Peyer's patch (tissue), 4 donors: ENCODE data around the gene LMO1.

Experiments
- CTCF ChIP-seq, 6 experiments: fragments of 450-650 bp in 4 of 6; fragments of 200-600 bp in 2 of 6; sonication (generic) in 1 of 6; IDR thresholded peaks; one replicate each; pipeline ENCODE4 v1.5.1; 2017 to 2019; ENCODE audit warnings: antibody characterized with exemption in 6 of 6, mild to moderate bottlenecking in 3 of 6, moderate library complexity in 1 of 6
- POLR2A ChIP-seq, 2 donors: fragments of 450-650 bp; IDR thresholded peaks; one replicate each; pipeline ENCODE4 v1.5.1; 2017; ENCODE audit warnings: antibody characterized with exemption in 2 of 2, mild to moderate bottlenecking in 2 of 2, moderate library complexity in 2 of 2

GRCh38 chr11:8207080-8208000 is 56.3 kb downstream of the LMO1 start:
- TF ChIP-seq POLR2A (IDR thresholded peaks at IDR 0.05) (no peak), CTCF (IDR thresholded peaks at IDR 0.05) (no peak)
